ENCODE data around the gene CD6. TPM values are rescaled to one million over a fixed set of nuclear protein-coding genes. Genes with fewer than 3 reads are reported as not detected.

CD6 gene
- total and polyA plus RNA-seq, 7 donors, result under 0.01 to 14.1 (median 0.98) TPM; not detected in 1

GRCh38 chr11:60933416-60934123 is 37.9 kb upstream of the CD6 start:
- peaks cover 0 to 6% (median 2%) of the 10 kb centered on the region in 4 donors for H3K36me3 ChIP-seq
- 94 to 95% methylated on average over 37 of the region's 37 CpGs for WGBS, 2 donors

GRCh38 chr11:60934124-60934789 is 37.2 kb upstream of the CD6 start:
- TF ChIP-seq POLR2A (IDR thresholded peaks at IDR 0.05) (no peak), CTCF (IDR thresholded peaks at IDR 0.05) (no peak), EP300 (IDR thresholded peaks at IDR 0.05) (no peak), POLR2AphosphoS5 (IDR thresholded peaks at IDR 0.05) (no peak)
- WGBS, 2 donors, result 93 to 95% methylated on average over 57 of the region's 57 CpGs
- Histone ChIP-seq H3K36me3 (peaks cover 0 to 13% (median 2%) of the 10 kb centered on the region in 4 donors), H3K4me1 (peaks cover 0 to 6% (median 0%) of the 10 kb centered on the region in 4 donors), H3K27me3 (no peaks in the 10 kb centered on the region), H3K9me3 (no peaks in the 10 kb centered on the region), H3K4me3 (no peak overlapping the region), H3K27ac (no peak overlapping the region)
- intact Hi-C loops (cut with DNase I), result no loop called here
- no peak for DNase-seq

More at GRCh38 chr11:60933416-60934123, 37.9 kb upstream of the CD6 start:
- Histone ChIP-seq H3K4me3 (no peak overlapping the region), H3K27ac (no peak overlapping the region), H3K9me3 (no peaks in the 10 kb centered on the region), H3K4me1 (peaks cover 0 to 6% (median 0%) of the 10 kb centered on the region in 4 donors), H3K27me3 (no peaks in the 10 kb centered on the region)
- intact Hi-C loops (cut with DNase I), result no loop called here
- DNase-seq, result no peak
- TF ChIP-seq POLR2A (IDR thresholded peaks at IDR 0.05), result no peak
- no peak for TF ChIP-seq CTCF (IDR thresholded peaks at IDR 0.05)
- no peak for TF ChIP-seq EP300 (IDR thresholded peaks at IDR 0.05)
- peak in 1 of 4 donors; percentile 11 for TF ChIP-seq POLR2AphosphoS5 (IDR thresholded peaks at IDR 0.05)

GRCh38 chr11:60934790-60935605 is 36.5 kb upstream of the CD6 start:
- Histone ChIP-seq H3K4me3 (no peak overlapping the region), H3K9me3 (no peaks in the 10 kb centered on the region), H3K27ac (no peak overlapping the region), H3K27me3 (no peaks in the 10 kb centered on the region), H3K4me1 (peaks cover 0 to 6% (median 4%) of the 10 kb centered on the region in 4 donors), H3K36me3 (peaks cover 0 to 20% (median 3%) of the 10 kb centered on the region in 4 donors)
- WGBS, 2 donors, result 82 to 86% methylated on average over 21 of the region's 21 CpGs
- no peak for DNase-seq
- intact Hi-C loops (cut with DNase I), result no loop called here
- TF ChIP-seq POLR2AphosphoS5 (IDR thresholded peaks at IDR 0.05) (peak in 1 of 4 donors; percentile 18), POLR2A (IDR thresholded peaks at IDR 0.05) (no peak), CTCF (IDR thresholded peaks at IDR 0.05) (no peak)

GRCh38 chr11:60935676-60936442 is 35.6 kb upstream of the CD6 start:
- H3K27ac ChIP-seq, result no peak overlapping the region
- H3K9me3 ChIP-seq, result no peaks in the 10 kb centered on the region
- no peak for DNase-seq
- H3K27me3 ChIP-seq, result no peaks in the 10 kb centered on the region
- H3K4me3 ChIP-seq, result no peak overlapping the region
- 90 to 91% methylated on average over 27 of the region's 27 CpGs for WGBS, 2 donors
- peaks cover 0 to 7% (median 4%) of the 10 kb centered on the region in 4 donors for H3K4me1 ChIP-seq
- intact Hi-C loops (cut with DNase I), result no loop called here
- TF ChIP-seq POLR2A (IDR thresholded peaks at IDR 0.05), result no peak
- TF ChIP-seq EP300 (IDR thresholded peaks at IDR 0.05), result no peak
- TF ChIP-seq CTCF (IDR thresholded peaks at IDR 0.05), result no peak
- TF ChIP-seq POLR2AphosphoS5 (IDR thresholded peaks at IDR 0.05), result no peak
- H3K36me3 ChIP-seq, result peaks cover 4 to 29% (median 7%) of the 10 kb centered on the region in 4 donors
